Stimulated activated CD4-positive, alpha-beta T cell treated with anti-CD3 and anti-CD28 coated beads, Interleukin-4, amount 100 ng/mL, for 1 hour (primary cell): ENCODE data around the gene PTPN23.
A peak's percentile ranks its signal among the peaks of the same experiment; 100 is the strongest.

ENCODE experiments used
- DNase-seq: peaks from one replicate; pipeline ENCODE4 v3.0.0-alpha.2; 2020

PTPN23 gene

GRCh38 chr3:47376393-47376792 lies 4.4 kb upstream of the PTPN23 start:
- DNase-seq, result no peak

GRCh38 chr3:47377186-47377585 lies 3.6 kb upstream of the PTPN23 start:
- DNase-seq, result no peak

GRCh38 chr3:47378869-47379268 lies 2.0 kb upstream of the PTPN23 start:
- DNase-seq, result no peak

- no peak for DNase-seq
Measured at GRCh38 chr3:47379411-47379899, 1.4 kb upstream of the PTPN23 start.

- DNase-seq, result no peak
Measured at GRCh38 chr3:47380026-47380600, 708 bp upstream of the PTPN23 start.

- DNase-seq, result peak; percentile 67
Measured at GRCh38 chr3:47381317-47382157, 716 bp downstream of the PTPN23 start.

GRCh38 chr3:47384425-47384824 lies 3.6 kb downstream of the PTPN23 start:
- no peak for DNase-seq

- DNase-seq, result no peak
Measured at GRCh38 chr3:47385007-47385406, 4.2 kb downstream of the PTPN23 start.

GRCh38 chr3:47385796-47386195 lies 5.0 kb downstream of the PTPN23 start:
- DNase-seq, result no peak

- no peak for DNase-seq
Measured at GRCh38 chr3:47392933-47393332, 12.1 kb downstream of the PTPN23 start.

GRCh38 chr3:47394140-47394870 lies 13.5 kb downstream of the PTPN23 start:
- DNase-seq, result no peak

- no peak for DNase-seq
Measured at GRCh38 chr3:47394881-47395280, 14.1 kb downstream of the PTPN23 start.

- DNase-seq, result no peak
Measured at GRCh38 chr3:47398228-47398627, 17.4 kb downstream of the PTPN23 start.

- DNase-seq, result no peak
Measured at GRCh38 chr3:47399016-47399415, 18.2 kb downstream of the PTPN23 start.

- no peak for DNase-seq
Measured at GRCh38 chr3:47399531-47400270, 18.9 kb downstream of the PTPN23 start.

- no peak for DNase-seq
Measured at GRCh38 chr3:47404431-47404876, 23.6 kb downstream of the PTPN23 start.

- no peak for DNase-seq
Measured at GRCh38 chr3:47404955-47405790, 24.4 kb downstream of the PTPN23 start.

GRCh38 chr3:47405820-47406761 lies 25.3 kb downstream of the PTPN23 start:
- DNase-seq, result no peak

- no peak for DNase-seq
Measured at GRCh38 chr3:47406762-47407149, 25.9 kb downstream of the PTPN23 start.

GRCh38 chr3:47407237-47407636 lies 26.4 kb downstream of the PTPN23 start:
- DNase-seq, result no peak
